GM08714 (cell line): Measurements from ENCODE around the gene QRICH1.

ENCODE experiments used
- H3K4me3 ChIP-seq: fragments of 200-500 bp; sonication (Bioruptor generic); 2 replicates; pipeline ENCODE4 v1.5.1; 2014; ENCODE audit warnings: mild to moderate bottlenecking, low read length, inconsistent platforms
- ZNF274 ChIP-seq: IDR thresholded peaks from 2 replicates; pipeline ENCODE4 v1.6.1; 2012; ENCODE audit warnings: mild to moderate bottlenecking, low read depth, low read length

Gene QRICH1

GRCh38 chr3:49093853-49094767, at the start of gene QRICH1:
Gene QRICH1 (minus strand): TSS chr3:49094071. CDS start chr3:49077017, 17,054 bp downstream.
- H3K4me3 ChIP-seq: peak within 1 kb of the TSS; percentile 77
- TF ChIP-seq ZNF274: no peak

GRCh38 chr3:49140080-49140479, 46.2 kb upstream of the QRICH1 start:
- TF ChIP-seq ZNF274: no peak
- H3K4me3 ChIP-seq: no peak overlapping the region

- no peak for TF ChIP-seq ZNF274
- H3K4me3 ChIP-seq: no peak overlapping the region
Measured at GRCh38 chr3:49135499-49135898, 41.6 kb upstream of the QRICH1 start.

GRCh38 chr3:49134471-49135265, 40.8 kb upstream of the QRICH1 start:
- no peak for TF ChIP-seq ZNF274
- no peak overlapping the region for H3K4me3 ChIP-seq

- no peak overlapping the region for H3K4me3 ChIP-seq
- TF ChIP-seq ZNF274: no peak
Measured at GRCh38 chr3:49133226-49133951, 39.5 kb upstream of the QRICH1 start.

- no peak within 1 kb of the TSS for H3K4me3 ChIP-seq
- no peak for TF ChIP-seq ZNF274
Measured at GRCh38 chr3:49132437-49133225, 38.8 kb upstream of the QRICH1 start, which contains the start of gene LAMB2. Gene LAMB2 (minus strand): TSS chr3:49133050. CDS start chr3:49132867, 183 bp downstream.

- H3K4me3 ChIP-seq: no peak overlapping the region
- TF ChIP-seq ZNF274: no peak
Measured at GRCh38 chr3:49132073-49132436, 38.2 kb upstream of the QRICH1 start.

GRCh38 chr3:49131576-49131975, 37.7 kb upstream of the QRICH1 start:
- TF ChIP-seq ZNF274: no peak
- H3K4me3 ChIP-seq: no peak overlapping the region

- TF ChIP-seq ZNF274: no peak
- H3K4me3 ChIP-seq: no peak overlapping the region
Measured at GRCh38 chr3:49131040-49131439, 37.2 kb upstream of the QRICH1 start.

- TF ChIP-seq ZNF274: no peak
- no peak overlapping the region for H3K4me3 ChIP-seq
Measured at GRCh38 chr3:49124991-49125670, 31.3 kb upstream of the QRICH1 start.

GRCh38 chr3:49124203-49124602, 30.3 kb upstream of the QRICH1 start:
- no peak for TF ChIP-seq ZNF274

GRCh38 chr3:49123687-49124086, 29.8 kb upstream of the QRICH1 start:
- TF ChIP-seq ZNF274: no peak
- no peak overlapping the region for H3K4me3 ChIP-seq

More at GRCh38 chr3:49124203-49124602, 30.3 kb upstream of the QRICH1 start:
- H3K4me3 ChIP-seq: no peak overlapping the region
